Esophagus squamous epithelium (tissue), 4 donors: Measurements from ENCODE around the gene C7orf33.

ENCODE experiments used
- POLR2A ChIP-seq, 4 donors: fragments of 450-650 bp; IDR thresholded peaks; one replicate each; pipeline ENCODE4 v1.6.1; 2017; ENCODE audit warnings: antibody characterized with exemption in 4 of 4, mild to moderate bottlenecking in 4 of 4, moderate library complexity in 3 of 4
- TF ChIP-seq, protein P1 (sequence below), 6 experiments: fragments of 450-650 bp in 4 of 6; fragments of 200-600 bp in 2 of 6; sonication (generic) in 2 of 6; IDR thresholded peaks; one replicate each; pipeline ENCODE4 v1.5.1; 2016 to 2019; ENCODE audit warnings: antibody characterized with exemption in 6 of 6, mild to moderate bottlenecking in 4 of 6, moderate library complexity in 4 of 6

GRCh38 chr7:148588670-148589131 lies 1.9 kb upstream of the C7orf33 start:
- no peak for TF ChIP-seq POLR2A (IDR thresholded peaks at IDR 0.05)
- TF ChIP-seq, protein P1, sequence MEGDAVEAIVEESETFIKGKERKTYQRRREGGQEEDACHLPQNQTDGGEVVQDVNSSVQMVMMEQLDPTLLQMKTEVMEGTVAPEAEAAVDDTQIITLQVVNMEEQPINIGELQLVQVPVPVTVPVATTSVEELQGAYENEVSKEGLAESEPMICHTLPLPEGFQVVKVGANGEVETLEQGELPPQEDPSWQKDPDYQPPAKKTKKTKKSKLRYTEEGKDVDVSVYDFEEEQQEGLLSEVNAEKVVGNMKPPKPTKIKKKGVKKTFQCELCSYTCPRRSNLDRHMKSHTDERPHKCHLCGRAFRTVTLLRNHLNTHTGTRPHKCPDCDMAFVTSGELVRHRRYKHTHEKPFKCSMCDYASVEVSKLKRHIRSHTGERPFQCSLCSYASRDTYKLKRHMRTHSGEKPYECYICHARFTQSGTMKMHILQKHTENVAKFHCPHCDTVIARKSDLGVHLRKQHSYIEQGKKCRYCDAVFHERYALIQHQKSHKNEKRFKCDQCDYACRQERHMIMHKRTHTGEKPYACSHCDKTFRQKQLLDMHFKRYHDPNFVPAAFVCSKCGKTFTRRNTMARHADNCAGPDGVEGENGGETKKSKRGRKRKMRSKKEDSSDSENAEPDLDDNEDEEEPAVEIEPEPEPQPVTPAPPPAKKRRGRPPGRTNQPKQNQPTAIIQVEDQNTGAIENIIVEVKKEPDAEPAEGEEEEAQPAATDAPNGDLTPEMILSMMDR (IDR thresholded peaks at IDR 0.05), result no peak
